B cell (primary cell): ENCODE measurements around the gene MYO10. TPM values are rescaled to one million over a fixed set of nuclear protein-coding genes. Genes with fewer than 3 reads are reported as not detected.

Source experiments
- ATAC-seq: fragments of 200-7000 bp; cut with Tn5 transposase; one replicate; pipeline ENCODE4 v1.10.0; 2021; ENCODE audit warnings: low read depth, mild to moderate bottlenecking, moderate number of reproducible peaks, moderate library complexity
- CTCF ChIA-PET: fragments of 350-600 bp; sonication (Branson Sonifier 250); formaldehyde crosslinking; loops from one replicate; lab custom pipeline; 2021; ENCODE audit warnings: antibody characterized with exemption, inconsistent platforms; lab: Charles Lee
- POLR2A ChIA-PET: fragments of 350-600 bp; sonication (Branson Sonifier 250); formaldehyde crosslinking; loops from one replicate; lab custom pipeline; 2021; ENCODE audit warnings: antibody characterized with exemption; lab: Charles Lee
- DNase-seq: peaks from one replicate; pipeline ENCODE4 v3.0.0; 2013
- H2AFZ ChIP-seq: 2 replicates; pipeline ENCODE4 v1.6.1; 2012; ENCODE audit warnings: mild to moderate bottlenecking, low read depth, low read length; ENCODE audit not compliant: insufficient read depth, poor library complexity, severe bottlenecking
- H3K27ac ChIP-seq, 2 donors: 1 replicate in 1 of 2; 2 replicates in 1 of 2; pipeline ENCODE4 v1.5.1; 2012 to 2013; ENCODE audit warnings: low read length in 2 of 2, mild to moderate bottlenecking in 2 of 2, moderate library complexity in 1 of 2
- H3K27me3 ChIP-seq, 4 experiments: fragments of 200-600 bp in 1 of 4; sonication (generic) in 1 of 4; replicated peaks in 1 of 4; 1 replicate in 2 of 4; 2 replicates in 2 of 4; pipeline versions ENCODE4 v1.6.1 to v1.7.0; 2013 to 2016; ENCODE audit warnings: low read length in 3 of 4, mild to moderate bottlenecking in 2 of 4, mixed read lengths in 1 of 4, moderate library complexity in 1 of 4; ENCODE audit not compliant: insufficient read depth in 4 of 4, control insufficient read depth in 3 of 4; ENCODE audit errors: control extremely low read depth in 1 of 4
- H3K36me3 ChIP-seq, 2 experiments: replicated peaks in 1 of 2; 1 replicate in 1 of 2; 2 replicates in 1 of 2; pipeline versions ENCODE4 v1.6.1 to v1.7.1; 2013; ENCODE audit warnings: low read length in 1 of 2; ENCODE audit not compliant: insufficient read depth in 2 of 2, control insufficient read depth in 1 of 2; ENCODE audit errors: control extremely low read depth in 1 of 2, extremely low read depth in 1 of 2
- H3K4me1 ChIP-seq, 2 donors: fragments of 200-600 bp in 1 of 2; sonication (generic) in 1 of 2; 1 replicate in 1 of 2; 2 replicates in 1 of 2; pipeline versions ENCODE4 v1.5.1 to v1.6.1; 2013 to 2017; ENCODE audit warnings: low read length in 2 of 2; ENCODE audit not compliant: control insufficient read depth in 2 of 2, insufficient read depth in 2 of 2
- H3K4me2 ChIP-seq: replicated peaks from 2 replicates; pipeline ENCODE3; 2012; ENCODE audit warnings: mild to moderate bottlenecking, low read depth, low read length; ENCODE audit not compliant: poor library complexity, severe bottlenecking
- H3K4me3 ChIP-seq, 5 experiments: fragments of 200-600 bp in 1 of 5; sonication (generic) in 1 of 5; 1 replicate in 3 of 5; 2 replicates in 2 of 5; pipeline versions ENCODE4 v1.5.1 to v1.7.0; 2011 to 2016; ENCODE audit warnings: low read length in 4 of 5, mild to moderate bottlenecking in 4 of 5, low read depth in 2 of 5, control low read depth in 1 of 5, moderate library complexity in 1 of 5; ENCODE audit not compliant: insufficient read depth in 1 of 5; ENCODE audit errors: control extremely low read depth in 1 of 5, extremely low read depth in 1 of 5
- H3K79me2 ChIP-seq: fragments of 200-600 bp; sonication (generic); one replicate; pipeline ENCODE4 v1.6.0; 2016; ENCODE audit warnings: low read length; ENCODE audit not compliant: control insufficient read depth, insufficient read depth
- H3K9ac ChIP-seq: fragments of 200-600 bp; sonication (generic); 2 replicates; pipeline ENCODE4 v1.6.1; 2017; ENCODE audit warnings: mild to moderate bottlenecking, low read length, moderate library complexity
- H3K9me3 ChIP-seq, 3 donors: one replicate each; pipeline versions ENCODE4 v1.6.1 to v1.7.1; 2013; ENCODE audit warnings: low read length in 2 of 3; ENCODE audit not compliant: control insufficient read depth in 2 of 3, insufficient read depth in 1 of 3; ENCODE audit errors: control extremely low read depth in 1 of 3
- H4K20me1 ChIP-seq: 2 replicates; pipeline ENCODE4 v1.6.0; 2012; ENCODE audit warnings: mild to moderate bottlenecking, low read length; ENCODE audit not compliant: insufficient read depth, control insufficient read depth, poor library complexity, severe bottlenecking
- H3K27ac Mint-ChIP-seq: one replicate; pipeline ENCODE4 v1.8.0; 2021; ENCODE audit warnings: mixed read lengths
- H3K27me3 Mint-ChIP-seq: one replicate; pipeline ENCODE4 v1.8.0; 2021; ENCODE audit warnings: mixed read lengths
- H3K4me1 Mint-ChIP-seq: one replicate; pipeline ENCODE4 v1.8.0; 2021; ENCODE audit warnings: mixed read lengths
- H3K4me3 Mint-ChIP-seq: one replicate; pipeline ENCODE4 v1.8.0; 2021; ENCODE audit warnings: mixed read lengths
- H3K9me3 Mint-ChIP-seq: one replicate; pipeline ENCODE4 v1.8.0; 2022; ENCODE audit warnings: mixed read lengths; ENCODE audit not compliant: insufficient read depth
- EZH2 ChIP-seq: IDR thresholded peaks from 2 replicates; pipeline ENCODE4 v1.6.1; 2012; ENCODE audit warnings: borderline replicate concordance, low read depth, mild to moderate bottlenecking, moderate library complexity, low read length; ENCODE audit not compliant: insufficient read depth, poor library complexity, severe bottlenecking
- whole genome bisulfite sequencing: methylation state at CpG from one replicate; pipeline ENCODE4 v1.1.5; 2013; ENCODE audit warnings: missing lambda C conversion rate; ENCODE audit not compliant: insufficient coverage; 5-methylcytosine and 5-hydroxymethylcytosine counted together
- intact Hi-C: fragments of 100-400 bp; cut with micrococcal nuclease; formaldehyde crosslinking; loops from one replicate; pipeline ENCODE4 v1.10.0; 2022
- polyA plus RNA-seq: library from polyadenylated mRNA; depleted of rRNA; stranded (reverse); fragments of >200 nt; gene quantifications from 2 replicates; pipeline ENCODE4 v1.2.3, GENCODE V29; 2012
- total RNA-seq, 2 donors: library from RNA; stranded (reverse); fragments of 120-200 nt in 1 of 2; gene quantifications; 1 replicate in 1 of 2; 2 replicates in 1 of 2; pipeline versions ENCODE4 v1.2.3 to v1.2.4, GENCODE V29; 2013 to 2022
- TF ChIP-seq, protein P1 (sequence below): fragments of 200-600 bp; IDR thresholded peaks from one replicate; pipeline ENCODE4 v1.8.0; 2022; ENCODE audit warnings: antibody characterized with exemption, mild to moderate bottlenecking

MYO10 gene
- total and polyA plus RNA-seq, 2 donors (not counting 1 experiment from before 2014, with no cell fraction given): 0.10 TPM; not detected in 1

DNA sequence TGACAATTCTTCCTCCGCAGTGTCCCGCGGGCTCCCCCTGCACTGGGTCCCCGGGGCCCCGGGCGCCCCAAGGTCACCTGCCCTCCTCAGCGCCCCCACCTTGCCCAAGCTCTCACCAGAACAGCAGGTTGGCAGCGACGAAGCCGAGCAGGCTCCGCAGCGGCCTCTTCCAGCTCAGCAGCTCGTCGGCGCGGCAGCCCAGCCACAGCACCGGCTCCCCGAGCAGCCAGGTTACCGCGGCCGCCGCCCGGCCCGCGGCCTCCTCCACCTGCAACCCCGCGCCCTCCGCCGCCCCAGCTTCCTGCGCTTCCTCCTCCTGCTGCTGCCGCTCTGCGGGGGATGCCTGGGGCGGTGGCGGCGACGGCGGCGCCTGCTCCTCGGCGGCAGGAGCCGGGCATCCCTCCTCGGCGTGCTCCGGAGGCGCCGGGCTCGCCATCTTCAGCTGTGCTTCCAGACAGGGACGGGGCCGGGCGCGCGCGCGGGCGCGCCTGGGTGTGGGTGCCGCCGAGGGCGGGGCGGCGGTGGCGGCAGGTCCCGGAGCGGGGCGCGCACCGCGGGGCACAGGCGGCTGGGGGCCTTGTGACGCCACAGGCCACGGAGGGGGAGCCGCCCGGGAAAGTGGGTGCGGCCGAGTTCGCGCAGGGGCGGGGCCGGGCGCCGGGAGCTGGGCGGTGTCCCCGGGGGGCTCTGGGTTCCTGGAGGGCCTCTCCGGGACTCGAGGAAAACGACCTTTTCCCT lies 319.4 kb downstream of the MYO10 start, which contains the start of gene RETREG1:
RETREG1 (minus strand) TSS at position 462 of the 738 bp plus-strand sequence; CDS start at position 436, 26 bp downstream.
- Mint-ChIP-seq H3K4me1 (peaks cover 15% of the 10 kb centered on the region), H3K27ac (peak within 1 kb of the TSS; percentile 90), H3K27me3 (peaks cover 9% of the 10 kb centered on the region), H3K4me3 (peak within 1 kb of the TSS; percentile 93), H3K9me3 (no peaks in the 10 kb centered on the region)
- Histone ChIP-seq H3K79me2 (peaks cover 4% of the 10 kb centered on the region), H3K36me3 (no peaks in the 10 kb centered on the region), H3K4me3 (peak within 1 kb of the TSS; percentile 19 to 80 (median 65)), H3K4me2 (peak within 1 kb of the TSS; percentile 89), H3K4me1 (peaks cover 18 to 20% of the 10 kb centered on the region in 2 donors), H4K20me1 (no peaks in the 10 kb centered on the region), H2AFZ (peak within 1 kb of the TSS; percentile 85), H3K27me3 (peaks cover 0 to 3% (median 0%) of the 10 kb centered on the region in 4 experiments), H3K9ac (peak within 1 kb of the TSS; percentile 73), H3K9me3 (no peaks in the 10 kb centered on the region), H3K27ac (peak within 1 kb of the TSS; percentile 84 to 91)
- TF ChIP-seq EZH2: no peak
- TF ChIP-seq, protein P1, sequence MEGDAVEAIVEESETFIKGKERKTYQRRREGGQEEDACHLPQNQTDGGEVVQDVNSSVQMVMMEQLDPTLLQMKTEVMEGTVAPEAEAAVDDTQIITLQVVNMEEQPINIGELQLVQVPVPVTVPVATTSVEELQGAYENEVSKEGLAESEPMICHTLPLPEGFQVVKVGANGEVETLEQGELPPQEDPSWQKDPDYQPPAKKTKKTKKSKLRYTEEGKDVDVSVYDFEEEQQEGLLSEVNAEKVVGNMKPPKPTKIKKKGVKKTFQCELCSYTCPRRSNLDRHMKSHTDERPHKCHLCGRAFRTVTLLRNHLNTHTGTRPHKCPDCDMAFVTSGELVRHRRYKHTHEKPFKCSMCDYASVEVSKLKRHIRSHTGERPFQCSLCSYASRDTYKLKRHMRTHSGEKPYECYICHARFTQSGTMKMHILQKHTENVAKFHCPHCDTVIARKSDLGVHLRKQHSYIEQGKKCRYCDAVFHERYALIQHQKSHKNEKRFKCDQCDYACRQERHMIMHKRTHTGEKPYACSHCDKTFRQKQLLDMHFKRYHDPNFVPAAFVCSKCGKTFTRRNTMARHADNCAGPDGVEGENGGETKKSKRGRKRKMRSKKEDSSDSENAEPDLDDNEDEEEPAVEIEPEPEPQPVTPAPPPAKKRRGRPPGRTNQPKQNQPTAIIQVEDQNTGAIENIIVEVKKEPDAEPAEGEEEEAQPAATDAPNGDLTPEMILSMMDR: no peak
- POLR2A ChIA-PET: no interaction called here
- ATAC-seq: peak; percentile 87
- peak; percentile 85 for DNase-seq
- intact Hi-C loops: loop anchor here (2.0 to 5.0 kb wide), 2 partner anchors 59 to 152 kb away; partner anchors contain the start of gene ZNF622
- CTCF ChIA-PET: interaction anchor here (1.1 to 1.4 kb wide), 2 partner anchors 14 to 160 kb away, joined by 3 read pairs; no protein-coding TSS in a partner anchor
- under 1% methylated on average over 86 of the region's 86 CpGs for WGBS
